ENCODE results near the gene AXIN1.

GRCh38 chr16:397736-398332, 45.3 kb upstream of the AXIN1 start:
- TF ChIP-seq POLR2A (IDR thresholded peaks at IDR 0.05) (no peak), CTCF (IDR thresholded peaks at IDR 0.05) (peak in 3 of 4 experiments; percentile 21 to 74 (median 68)), POLR2AphosphoS5 (IDR thresholded peaks at IDR 0.05) (no peak)

Data from prostate gland (tissue), 2 donors.